ENCODE measurements around the gene STK32C.
"Not testable (repeated sequence)": the region's sequence is repeated elsewhere in the genome, so short reads cannot be mapped to it uniquely, and the experiment has no call there.

Gene STK32C

GRCh38 chr10:132296666-132297443 is 10.9 kb downstream of the STK32C start:
- Histone ChIP-seq H3K27ac (ENCODE audit: low read length) (no peak overlapping the region), H3K27me3 (ENCODE audit: insufficient read depth, low read length) (no peaks in the 10 kb centered on the region), H3K9ac (ENCODE audit: low read depth, low read length) (no peak overlapping the region), H3K4me3 (ENCODE audit: low read length) (no peak overlapping the region), H3K36me3 (ENCODE audit: insufficient read depth, low read depth, low read length) (no peaks in the 10 kb centered on the region), H3K9me3 (ENCODE audit: insufficient read depth, low read depth, low read length) (no peaks in the 10 kb centered on the region), H3K4me1 (ENCODE audit: insufficient read depth, low read length) (peaks cover 3% of the 10 kb centered on the region; the same call in 1 of the 2 replicates)

DNA sequence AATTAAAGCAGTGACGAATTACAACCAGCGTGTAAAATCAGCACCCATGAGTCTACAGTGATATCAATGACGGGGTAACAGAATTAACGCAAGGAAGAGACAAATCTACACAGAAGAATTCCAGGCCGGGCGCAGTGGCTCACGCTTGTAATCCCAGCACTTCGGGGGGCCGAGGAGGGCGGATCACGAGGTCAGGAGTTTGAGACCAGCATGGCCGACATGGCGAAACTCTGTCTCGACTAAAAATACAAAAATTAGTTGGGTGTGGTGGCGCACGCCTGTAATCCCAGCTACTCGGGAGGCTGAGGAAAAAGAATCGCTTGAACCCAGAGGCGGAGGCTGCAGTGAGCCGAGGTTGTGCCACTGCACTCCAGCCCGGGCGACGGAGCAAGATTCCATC is 12.3 kb downstream of the STK32C start:
- not testable (repeated sequence) for H3K36me3 ChIP-seq (ENCODE audit: insufficient read depth, low read depth, low read length)

GRCh38 chr10:132294561-132295318 is 13.0 kb downstream of the STK32C start:
- Histone ChIP-seq H3K36me3 (ENCODE audit: insufficient read depth, low read depth, low read length) (no peaks in the 10 kb centered on the region), H3K4me1 (ENCODE audit: insufficient read depth, low read length) (peaks cover 3% of the 10 kb centered on the region; the same call in 1 of the 2 replicates), H3K27ac (ENCODE audit: low read length) (no peak overlapping the region)

More for the DNA sequence above, 12.3 kb downstream of the STK32C start:
- not testable (repeated sequence) for H3K27ac ChIP-seq (ENCODE audit: low read length); H3K4me3 ChIP-seq (ENCODE audit: low read length); H3K27me3 ChIP-seq (ENCODE audit: insufficient read depth, low read length); H3K9ac ChIP-seq (ENCODE audit: low read depth, low read length); H3K9me3 ChIP-seq (ENCODE audit: insufficient read depth, low read depth, low read length); H3K4me1 ChIP-seq (ENCODE audit: insufficient read depth, low read length)

DNA sequence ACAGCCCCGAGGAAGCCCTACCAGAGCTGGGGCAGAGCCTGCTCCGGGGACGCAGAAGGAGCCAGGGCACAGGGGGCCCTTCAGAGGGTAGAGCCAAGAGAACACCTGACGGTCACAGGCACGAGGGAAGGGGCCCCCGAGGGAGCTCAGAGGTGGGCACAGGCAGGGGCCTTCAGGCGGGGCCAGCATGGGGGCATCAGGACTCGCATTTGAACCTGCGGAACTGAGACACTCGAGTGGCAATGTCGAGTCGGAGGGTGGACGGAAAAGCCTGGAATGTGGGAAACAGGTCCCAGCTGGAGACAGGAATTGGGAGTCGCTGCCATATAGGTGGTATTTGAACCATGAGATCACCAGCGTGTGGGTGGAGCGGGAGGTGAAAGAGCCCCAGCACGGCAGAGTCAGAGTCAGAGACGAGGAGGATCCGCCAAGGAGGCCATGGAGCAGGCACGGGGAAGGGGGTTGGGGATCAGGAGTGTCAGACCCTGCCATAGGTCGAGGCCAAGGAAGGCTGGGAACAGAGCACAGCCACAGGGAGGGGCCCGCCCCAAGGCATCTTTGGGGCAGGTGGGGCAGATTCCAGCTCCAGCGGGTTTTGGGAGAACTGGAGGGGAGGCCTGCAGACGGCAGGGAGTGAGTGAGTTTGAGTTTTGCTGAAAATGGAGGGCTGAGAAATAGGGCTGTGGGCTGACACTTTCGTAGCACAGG is 13.8 kb downstream of the STK32C start:
- Histone ChIP-seq H3K27ac (ENCODE audit: low read length) (no peak overlapping the region), H3K9ac (ENCODE audit: low read depth, low read length) (no peak overlapping the region), H3K9me3 (ENCODE audit: insufficient read depth, low read depth, low read length) (no peaks in the 10 kb centered on the region), H3K36me3 (ENCODE audit: insufficient read depth, low read depth, low read length) (no peaks in the 10 kb centered on the region), H3K27me3 (ENCODE audit: insufficient read depth, low read length) (no peaks in the 10 kb centered on the region), H3K4me3 (ENCODE audit: low read length) (no peak overlapping the region), H3K4me1 (ENCODE audit: insufficient read depth, low read length) (peaks cover 3% of the 10 kb centered on the region; the same call in 1 of the 2 replicates)

More at GRCh38 chr10:132294561-132295318, 13.0 kb downstream of the STK32C start:
- H3K4me3 ChIP-seq (ENCODE audit: low read length): no peak overlapping the region
- no peaks in the 10 kb centered on the region for H3K27me3 ChIP-seq (ENCODE audit: insufficient read depth, low read length)
- no peaks in the 10 kb centered on the region for H3K9me3 ChIP-seq (ENCODE audit: insufficient read depth, low read depth, low read length)
- no peak overlapping the region for H3K9ac ChIP-seq (ENCODE audit: low read depth, low read length)

DNA sequence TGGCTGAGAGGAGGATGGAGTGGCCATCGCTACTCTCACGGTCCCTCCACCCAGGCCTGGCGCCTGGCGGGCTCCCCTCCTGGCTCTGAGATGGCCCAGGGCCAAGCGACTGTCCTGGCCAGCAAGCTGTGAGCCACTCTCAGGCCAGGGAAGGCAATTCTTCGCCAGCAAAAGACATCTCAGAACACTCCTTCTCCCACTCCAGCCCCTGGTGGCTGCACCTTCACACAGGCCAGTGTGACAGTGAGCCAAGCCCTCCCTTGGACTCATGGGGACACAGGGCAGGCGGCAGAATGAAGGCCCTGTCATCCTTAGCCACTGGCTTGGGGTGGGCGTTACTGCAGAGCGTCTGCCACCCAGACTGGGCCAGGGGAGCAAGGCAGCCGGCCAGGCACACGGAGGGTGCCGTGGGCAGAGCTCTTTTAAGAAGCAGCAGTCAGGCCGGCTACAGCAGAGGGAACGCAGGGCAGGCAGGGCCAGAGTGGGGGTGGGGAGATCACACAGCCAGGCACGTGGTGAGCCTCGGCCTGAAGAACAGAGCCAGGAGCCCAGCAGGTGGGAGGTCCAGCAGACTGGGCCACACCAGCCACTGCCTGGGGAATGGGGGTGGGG is 14.4 kb downstream of the STK32C start:
- Histone ChIP-seq H3K9me3 (ENCODE audit: insufficient read depth, low read depth, low read length) (peaks cover 3% of the 10 kb centered on the region; the same call in 1 of the 2 replicates), H3K36me3 (ENCODE audit: insufficient read depth, low read depth, low read length) (no peaks in the 10 kb centered on the region), H3K4me3 (ENCODE audit: low read length) (no peak overlapping the region), H3K9ac (ENCODE audit: low read depth, low read length) (no peak overlapping the region), H3K4me1 (ENCODE audit: insufficient read depth, low read length) (peaks cover 3% of the 10 kb centered on the region; the same call in 1 of the 2 replicates), H3K27me3 (ENCODE audit: insufficient read depth, low read length) (no peaks in the 10 kb centered on the region), H3K27ac (ENCODE audit: low read length) (no peak overlapping the region)

GRCh38 chr10:132292287-132293200 is 15.2 kb downstream of the STK32C start:
- no peaks in the 10 kb centered on the region for H3K27me3 ChIP-seq (ENCODE audit: insufficient read depth, low read length)
- peaks cover 3% of the 10 kb centered on the region; the same call in 1 of the 2 replicates for H3K9me3 ChIP-seq (ENCODE audit: insufficient read depth, low read depth, low read length)
- H3K27ac ChIP-seq (ENCODE audit: low read length): no peak overlapping the region
- H3K9ac ChIP-seq (ENCODE audit: low read depth, low read length): no peak overlapping the region
- no peaks in the 10 kb centered on the region for H3K36me3 ChIP-seq (ENCODE audit: insufficient read depth, low read depth, low read length)
- H3K4me1 ChIP-seq (ENCODE audit: insufficient read depth, low read length): peaks cover 3% of the 10 kb centered on the region; the same call in 1 of the 2 replicates
- H3K4me3 ChIP-seq (ENCODE audit: low read length): no peak overlapping the region

GRCh38 chr10:132291826-132292225 is 15.9 kb downstream of the STK32C start:
- H3K4me3 ChIP-seq (ENCODE audit: low read length): no peak overlapping the region
- no peaks in the 10 kb centered on the region for H3K36me3 ChIP-seq (ENCODE audit: insufficient read depth, low read depth, low read length)
- no peaks in the 10 kb centered on the region for H3K27me3 ChIP-seq (ENCODE audit: insufficient read depth, low read length)
- H3K9ac ChIP-seq (ENCODE audit: low read depth, low read length): no peak overlapping the region
- H3K4me1 ChIP-seq (ENCODE audit: insufficient read depth, low read length): 0 out of 2 replicates have a peak, but pooled peaks cover 3% of the 10 kb centered on the region
- no peak overlapping the region for H3K27ac ChIP-seq (ENCODE audit: low read length)
- peaks cover 3% of the 10 kb centered on the region; the same call in 1 of the 2 replicates for H3K9me3 ChIP-seq (ENCODE audit: insufficient read depth, low read depth, low read length)

DNA sequence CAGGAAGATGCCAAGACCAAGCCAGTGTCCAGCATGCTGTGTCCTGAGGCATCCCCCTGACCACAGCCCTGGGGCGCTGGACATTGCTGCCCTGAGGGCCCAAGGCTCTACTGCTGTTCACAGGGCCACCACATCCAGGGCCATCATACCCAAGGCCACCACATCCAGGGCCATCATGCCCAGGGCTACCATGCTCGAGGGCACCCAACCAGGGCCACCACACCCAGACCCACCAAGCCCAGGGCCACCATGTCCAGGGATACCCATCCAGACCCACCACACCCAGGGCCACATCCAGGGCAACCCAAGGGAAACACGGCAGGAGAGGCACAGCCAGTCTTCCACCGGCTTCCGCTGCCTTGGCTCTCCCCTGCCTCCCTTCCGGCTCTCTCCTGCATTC is 17.1 kb downstream of the STK32C start:
- no peaks in the 10 kb centered on the region for H3K36me3 ChIP-seq (ENCODE audit: insufficient read depth, low read depth, low read length)
- H3K27ac ChIP-seq (ENCODE audit: low read length): no peak overlapping the region
- no peak overlapping the region for H3K9ac ChIP-seq (ENCODE audit: low read depth, low read length)
- no peak overlapping the region for H3K4me3 ChIP-seq (ENCODE audit: low read length)
- 0 out of 2 replicates have a peak, but pooled peaks cover 3% of the 10 kb centered on the region for H3K4me1 ChIP-seq (ENCODE audit: insufficient read depth, low read length)
- H3K27me3 ChIP-seq (ENCODE audit: insufficient read depth, low read length): no peaks in the 10 kb centered on the region
- peaks cover 3% of the 10 kb centered on the region; the same call in 1 of the 2 replicates for H3K9me3 ChIP-seq (ENCODE audit: insufficient read depth, low read depth, low read length)

GRCh38 chr10:132289439-132289838 is 18.3 kb downstream of the STK32C start:
- Histone ChIP-seq H3K9me3 (ENCODE audit: insufficient read depth, low read depth, low read length) (peaks cover 3% of the 10 kb centered on the region; the same call in 1 of the 2 replicates), H3K27me3 (ENCODE audit: insufficient read depth, low read length) (no peaks in the 10 kb centered on the region), H3K36me3 (ENCODE audit: insufficient read depth, low read depth, low read length) (no peaks in the 10 kb centered on the region), H3K4me3 (ENCODE audit: low read length) (no peak overlapping the region), H3K9ac (ENCODE audit: low read depth, low read length) (no peak overlapping the region), H3K27ac (ENCODE audit: low read length) (no peak overlapping the region), H3K4me1 (ENCODE audit: insufficient read depth, low read length) (0 out of 2 replicates have a peak, but pooled peaks cover 3% of the 10 kb centered on the region)

DNA sequence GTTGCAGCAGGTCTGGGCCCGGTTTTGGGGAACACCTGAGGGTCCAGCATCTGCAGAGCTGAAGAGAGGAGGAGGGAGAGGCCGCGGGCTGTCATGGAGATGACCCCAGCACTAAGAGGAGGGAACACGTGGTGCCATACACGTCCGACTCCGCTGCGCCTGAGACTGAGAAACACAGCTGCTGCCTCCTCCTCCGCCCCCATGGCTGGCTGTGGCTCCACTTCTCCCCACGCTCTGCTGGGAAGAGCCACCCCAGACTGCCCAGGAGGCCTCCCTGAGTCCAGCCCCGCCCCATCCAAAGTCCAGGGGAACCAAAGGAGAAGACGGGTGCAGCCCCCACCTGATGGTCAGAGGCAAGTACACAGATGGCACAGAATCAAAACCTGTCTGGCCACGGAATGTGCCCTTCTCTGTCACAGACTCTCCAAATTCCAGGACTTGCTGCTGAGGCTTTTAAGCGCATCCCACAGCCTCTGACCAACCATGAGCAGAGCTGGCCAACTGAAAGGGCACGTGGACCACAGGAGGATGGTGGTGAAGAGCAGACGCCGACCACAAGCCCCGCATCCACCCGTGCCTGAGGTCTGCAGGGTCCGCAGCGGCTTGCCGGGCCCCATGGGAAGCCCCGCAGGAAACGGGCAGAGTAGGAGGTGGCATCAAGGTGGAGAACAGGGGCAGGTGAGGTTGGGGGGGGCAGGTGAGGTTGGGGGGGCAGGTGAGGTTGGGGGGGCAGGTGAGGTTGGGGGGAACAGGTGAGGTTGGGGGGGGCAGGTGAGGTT is 24.0 kb downstream of the STK32C start:
- Histone ChIP-seq H3K27ac (ENCODE audit: low read length) (no peak overlapping the region), H3K9ac (ENCODE audit: low read depth, low read length) (no peak overlapping the region), H3K27me3 (ENCODE audit: insufficient read depth, low read length) (no peaks in the 10 kb centered on the region; the same call in 1 of the 2 replicates), H3K4me1 (ENCODE audit: insufficient read depth, low read length) (no peaks in the 10 kb centered on the region), H3K36me3 (ENCODE audit: insufficient read depth, low read depth, low read length) (no peaks in the 10 kb centered on the region), H3K9me3 (ENCODE audit: insufficient read depth, low read depth, low read length) (peaks cover 3% of the 10 kb centered on the region; the same call in 1 of the 2 replicates), H3K4me3 (ENCODE audit: low read length) (no peak overlapping the region)
